Heart left ventricle (tissue), 16 donors: Measurements from ENCODE around the gene TEN1. TPM values are rescaled to one million over a fixed set of nuclear protein-coding genes. Genes with fewer than 3 reads are reported as not detected.

Source experiments
- ATAC-seq, 4 donors: fragments of 200-7000 bp; cut with Tn5 transposase; one replicate each; pipeline ENCODE4 v1.9.1; 2020 to 2022; ENCODE audit warnings: moderate library complexity in 4 of 4, mild to moderate bottlenecking in 3 of 4, moderate number of reproducible peaks in 1 of 4
- DNase-seq, 5 donors: peaks; one replicate each; pipeline ENCODE4 v3.0.0-alpha.2; 2020
- H3K27ac ChIP-seq, 12 donors: fragments of 200-600 bp; sonication (generic) in 4 of 12; one replicate each; pipeline versions ENCODE4 v1.5.0 to v1.8.0; 2016 to 2022; ENCODE audit warnings: mild to moderate bottlenecking in 2 of 12
- H3K27me3 ChIP-seq, 9 donors: fragments of 200-600 bp; sonication (generic) in 2 of 9; one replicate each; pipeline versions ENCODE4 v1.5.1 to v1.8.0; 2016 to 2022; ENCODE audit warnings: mild to moderate bottlenecking in 3 of 9
- H3K36me3 ChIP-seq, 9 donors: fragments of 200-600 bp; sonication (generic) in 2 of 9; one replicate each; pipeline versions ENCODE4 v1.5.0 to v1.8.0; 2018 to 2022; ENCODE audit warnings: mild to moderate bottlenecking in 2 of 9
- H3K4me1 ChIP-seq, 12 donors: fragments of 200-600 bp; sonication (generic) in 4 of 12; one replicate each; pipeline versions ENCODE4 v1.5.0 to v1.8.0; 2016 to 2022; ENCODE audit warnings: mild to moderate bottlenecking in 3 of 12
- H3K4me3 ChIP-seq, 12 donors: fragments of 200-600 bp; sonication (generic) in 4 of 12; one replicate each; pipeline versions ENCODE4 v1.5.0 to v1.8.0; 2017 to 2022; ENCODE audit warnings: mild to moderate bottlenecking in 9 of 12, moderate library complexity in 4 of 12
- H3K9me3 ChIP-seq, 12 donors: fragments of 200-600 bp; sonication (generic) in 4 of 12; one replicate each; pipeline versions ENCODE4 v1.5.0 to v1.8.0; 2016 to 2022; ENCODE audit warnings: mild to moderate bottlenecking in 1 of 12
- POLR2A ChIP-seq, 2 donors: fragments of 450-650 bp; IDR thresholded peaks; one replicate each; pipeline ENCODE4 v1.6.1; 2017; ENCODE audit warnings: antibody characterized with exemption in 2 of 2, mild to moderate bottlenecking in 2 of 2, moderate library complexity in 2 of 2
- WGBS, 4 donors: extraction: QIAGEN DNeasy Blood & Tissue Kit in 2 of 4; methylation state at CpG; one replicate each; pipeline versions ENCODE4 v1.1.5 to v1.1.7; 2013 to 2018; 5-methylcytosine and 5-hydroxymethylcytosine counted together
- intact Hi-C, 10 donors: fragments of 100-400 bp; cut with DNase I; formaldehyde crosslinking; loops; one replicate each; pipeline versions ENCODE4 v1.11.1 to v1.14.2; 2022
- polyA plus RNA-seq, 2 donors: library from polyadenylated mRNA; stranded (reverse); fragments of 200-250 nt; gene quantifications; one replicate each; pipeline ENCODE4 v1.2.3, GENCODE V29; 2013
- total RNA-seq, 9 donors: library from RNA; depleted of rRNA in 2 of 9; stranded (reverse); fragments of >200 nt in 2 of 9; fragmentation: NEBNext Ultra II Directional in 3 of 9; extraction: Animal tissue kit (Norgen Biotek cat#: 25700) in 3 of 9; gene quantifications; one replicate each; pipeline versions ENCODE4 v1.1.0 to v1.2.4, GENCODE V29; 2016 to 2023
- TF ChIP-seq, protein P1 (sequence below), 12 donors: fragments of 200-600 bp; sonication (generic) in 4 of 12; IDR thresholded peaks; one replicate each; pipeline versions ENCODE4 v1.5.0 to v1.8.0; 2018 to 2022; ENCODE audit warnings: antibody characterized with exemption in 12 of 12, mild to moderate bottlenecking in 5 of 12
- donor health status: ischemic (EF 13 %, LVEDD 7.1; RV severe dilation, severe dysfunction).
- donor health status: healthy with polysubstance abuse.
- donor health status: DM: no; HTN: yes; CAD: no.
- donor health status: DM: no; HTN: no; CAD: no.
- donor health status: ischemic (EF 25% LVEDD 6.9; RV normal size, moderate dysfunction).
- donor health status: ischemic (EF 25% LVEDD 5.7; RV mildly dilated, moderate dysfunction).
- donor health status: healthy.
- donor health status: DM: yes; HTN: yes; CAD: no.
- donor health status: ischemic (EF 35%, LVEDD 5.7; RV mildly dilated, moderate dysfunction).
- donor health status: nonischemic (EF 11% LVEDD 7.7; RV severe dilation, severe dysfunction).
- donor health status: DM: yes; HTN: yes; CAD: no.
- donor health status: PGD.
- donor health status: ischemic (EF 29% LVEDD 5.4; RV normal size, mild dysfunction).
- donor health status: nonischemic (EF 23%, LVEDD 6.1; RV moderate dilation, normal function).

Gene TEN1
- total and polyA plus RNA-seq, 11 donors = 3.3 to 22.1 (median 8.7) TPM

DNA sequence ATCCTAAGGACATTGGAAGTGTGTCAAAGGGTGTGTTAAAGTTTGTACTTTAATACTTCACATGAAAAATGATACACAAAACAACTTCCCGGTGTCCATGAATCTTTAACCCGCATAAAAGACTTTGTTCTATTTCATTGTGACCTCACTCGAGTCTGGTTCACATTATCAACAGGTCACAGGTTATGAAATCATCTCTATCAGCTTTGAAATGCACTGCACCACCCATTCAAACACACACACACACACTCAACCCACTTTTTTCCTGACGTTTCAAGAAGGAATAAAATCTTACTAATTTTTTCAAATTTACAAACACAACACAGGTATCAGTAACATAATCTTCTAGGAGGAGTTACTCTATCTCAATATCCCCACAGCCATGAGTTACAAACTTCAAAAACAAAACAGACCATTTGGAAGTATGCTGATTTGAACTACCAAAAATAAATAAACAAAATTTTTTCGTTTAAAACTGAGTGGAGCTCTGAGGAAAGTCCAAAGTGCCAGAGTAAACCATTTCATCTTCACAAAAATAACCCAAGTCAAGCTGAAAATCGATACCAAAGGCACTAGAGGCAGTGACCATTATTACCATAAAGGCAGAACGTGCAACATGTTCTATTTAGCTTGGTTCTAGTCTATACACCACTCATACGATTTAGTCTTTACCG lies 2.7 kb upstream of the TEN1 start:
- no peak for TF ChIP-seq POLR2A (IDR thresholded peaks at IDR 0.05)
- TF ChIP-seq, protein P1, sequence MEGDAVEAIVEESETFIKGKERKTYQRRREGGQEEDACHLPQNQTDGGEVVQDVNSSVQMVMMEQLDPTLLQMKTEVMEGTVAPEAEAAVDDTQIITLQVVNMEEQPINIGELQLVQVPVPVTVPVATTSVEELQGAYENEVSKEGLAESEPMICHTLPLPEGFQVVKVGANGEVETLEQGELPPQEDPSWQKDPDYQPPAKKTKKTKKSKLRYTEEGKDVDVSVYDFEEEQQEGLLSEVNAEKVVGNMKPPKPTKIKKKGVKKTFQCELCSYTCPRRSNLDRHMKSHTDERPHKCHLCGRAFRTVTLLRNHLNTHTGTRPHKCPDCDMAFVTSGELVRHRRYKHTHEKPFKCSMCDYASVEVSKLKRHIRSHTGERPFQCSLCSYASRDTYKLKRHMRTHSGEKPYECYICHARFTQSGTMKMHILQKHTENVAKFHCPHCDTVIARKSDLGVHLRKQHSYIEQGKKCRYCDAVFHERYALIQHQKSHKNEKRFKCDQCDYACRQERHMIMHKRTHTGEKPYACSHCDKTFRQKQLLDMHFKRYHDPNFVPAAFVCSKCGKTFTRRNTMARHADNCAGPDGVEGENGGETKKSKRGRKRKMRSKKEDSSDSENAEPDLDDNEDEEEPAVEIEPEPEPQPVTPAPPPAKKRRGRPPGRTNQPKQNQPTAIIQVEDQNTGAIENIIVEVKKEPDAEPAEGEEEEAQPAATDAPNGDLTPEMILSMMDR (IDR thresholded peaks at IDR 0.05) = no peak
- H3K4me3 ChIP-seq = peak overlapping the region in 8 of 12 donors; percentile 0 to 24 (median 8)
- WGBS, 4 donors = 46 to 50% (median 48%) methylated on average over 9 of the region's 9 CpGs
- no peak for ATAC-seq
- peaks cover 0 to 50% (median 23%) of the 10 kb centered on the region in 9 donors for H3K36me3 ChIP-seq
- peaks cover 0 to 64% (median 39%) of the 10 kb centered on the region in 12 donors for H3K4me1 ChIP-seq
- no peaks in the 10 kb centered on the region for H3K9me3 ChIP-seq
- intact Hi-C loops = loop anchor here in 2 of 10 donors (5.0 kb wide), 1 partner anchor 34 kb away; the partner anchor contains the start of gene FBF1 (in 2 of the 2)
- H3K27me3 ChIP-seq = no peaks in the 10 kb centered on the region
- no peak for DNase-seq
- H3K27ac ChIP-seq = peak overlapping the region in 8 of 12 donors; percentile 33 to 68 (median 50)

- no peak for TF ChIP-seq POLR2A (IDR thresholded peaks at IDR 0.05)
- TF ChIP-seq, protein P1 (IDR thresholded peaks at IDR 0.05) = no peak
- intact Hi-C loops = loop anchor here in 3 of 10 donors (2.0 to 5.0 kb wide), 2 partner anchors 37 to 75 kb away; partner anchors contain the start of genes FBF1 (in 2 of the 3) and MRPL38 (in 2 of the 3)
- Histone ChIP-seq H3K27me3 (no peaks in the 10 kb centered on the region), H3K4me1 (peaks cover 0 to 64% (median 35%) of the 10 kb centered on the region in 12 donors), H3K9me3 (no peaks in the 10 kb centered on the region), H3K27ac (peak overlapping the region; percentile 92 to 100 (median 98)), H3K36me3 (peaks cover 0 to 16% (median 0%) of the 10 kb centered on the region in 9 donors), H3K4me3 (peak overlapping the region; percentile 59 to 93 (median 79))
- peak; percentile 23 to 46 (median 38) for ATAC-seq
- no peak for DNase-seq
- WGBS, 4 donors = 4 to 13% (median 6%) methylated on average over 18 to 19 of the region's 19 CpGs
Measured at GRCh38 chr17:75979705-75980187, 706 bp downstream of the TEN1 start.

DNA sequence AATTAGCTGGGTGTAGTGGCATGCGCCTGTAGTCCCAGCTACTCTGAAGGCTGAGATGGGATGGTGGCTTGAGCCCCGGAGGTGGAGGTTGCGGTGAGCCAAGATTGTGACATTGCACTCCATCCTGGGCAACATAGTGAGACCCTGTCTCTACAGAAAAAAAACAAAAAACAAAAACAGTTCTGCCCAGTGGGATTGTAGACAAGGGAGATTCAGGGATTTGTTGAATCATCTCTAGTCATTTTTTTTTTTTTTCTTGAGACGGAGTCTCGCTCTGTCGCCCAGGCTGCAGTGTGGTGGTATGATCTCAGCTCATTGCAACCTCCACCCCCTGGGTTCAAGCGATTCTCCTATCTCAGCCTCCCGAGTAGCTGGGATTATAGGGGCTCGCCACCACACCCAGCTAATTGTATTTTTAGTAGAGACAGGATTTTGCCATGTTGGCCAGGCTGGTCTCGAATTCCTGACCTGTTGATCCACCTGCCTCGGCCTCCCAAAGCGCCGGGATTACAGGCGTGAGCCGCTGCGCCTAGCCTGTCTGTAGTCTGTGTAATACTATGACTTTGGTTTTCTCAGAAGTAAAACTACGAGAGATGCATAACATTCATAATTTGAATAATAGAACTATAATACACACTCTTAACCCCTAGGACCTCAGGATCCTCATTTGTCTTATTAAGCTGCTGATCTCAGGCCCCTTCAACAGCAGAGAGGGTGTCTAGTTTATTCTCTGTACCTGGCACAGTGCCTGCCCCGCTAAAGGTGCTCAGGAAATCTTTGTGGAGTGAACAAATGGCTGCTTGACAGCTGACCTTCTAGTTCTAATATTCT lies 1.4 kb downstream of the TEN1 start:
- ATAC-seq (no peak), DNase-seq (no peak)
- Histone ChIP-seq H3K27ac (peak overlapping the region; percentile 92 to 100 (median 98)), H3K4me1 (peaks cover 0 to 59% (median 35%) of the 10 kb centered on the region in 12 donors), H3K4me3 (peak overlapping the region; percentile 59 to 93 (median 79)), H3K9me3 (no peaks in the 10 kb centered on the region), H3K27me3 (no peaks in the 10 kb centered on the region), H3K36me3 (peaks cover 0 to 14% (median 0%) of the 10 kb centered on the region in 9 donors)
- WGBS, 4 donors = 87 to 90% (median 89%) methylated on average over 18 of the region's 18 CpGs
- TF ChIP-seq POLR2A (IDR thresholded peaks at IDR 0.05) = no peak
- TF ChIP-seq, protein P1 (IDR thresholded peaks at IDR 0.05) = no peak
- intact Hi-C loops = no loop called here
